ENCODE results near the gene OR13A1.

- TF ChIP-seq CTCF (IDR thresholded peaks at IDR 0.05) (no peak), EZH2phosphoT487 (IDR thresholded peaks at IDR 0.05) (no peak), EZH2 (IDR thresholded peaks at IDR 0.05) (no peak)
Measured at GRCh38 chr10:45261243-45261775, 54.1 kb downstream of the OR13A1 start.

Data from neural progenitor cell (in vitro differentiated cells).